HG03045 (cell line): ENCODE measurements around the gene ARHGEF7.

Experiments
- ATAC-seq: cut with Tn5 transposase; IDR thresholded peaks from one replicate; pipeline ENCODE4 v1.9.1; 2021; ENCODE audit warnings: mild to moderate bottlenecking, moderate library complexity; ENCODE audit not compliant: unreplicated experiment

ARHGEF7 gene

DNA sequence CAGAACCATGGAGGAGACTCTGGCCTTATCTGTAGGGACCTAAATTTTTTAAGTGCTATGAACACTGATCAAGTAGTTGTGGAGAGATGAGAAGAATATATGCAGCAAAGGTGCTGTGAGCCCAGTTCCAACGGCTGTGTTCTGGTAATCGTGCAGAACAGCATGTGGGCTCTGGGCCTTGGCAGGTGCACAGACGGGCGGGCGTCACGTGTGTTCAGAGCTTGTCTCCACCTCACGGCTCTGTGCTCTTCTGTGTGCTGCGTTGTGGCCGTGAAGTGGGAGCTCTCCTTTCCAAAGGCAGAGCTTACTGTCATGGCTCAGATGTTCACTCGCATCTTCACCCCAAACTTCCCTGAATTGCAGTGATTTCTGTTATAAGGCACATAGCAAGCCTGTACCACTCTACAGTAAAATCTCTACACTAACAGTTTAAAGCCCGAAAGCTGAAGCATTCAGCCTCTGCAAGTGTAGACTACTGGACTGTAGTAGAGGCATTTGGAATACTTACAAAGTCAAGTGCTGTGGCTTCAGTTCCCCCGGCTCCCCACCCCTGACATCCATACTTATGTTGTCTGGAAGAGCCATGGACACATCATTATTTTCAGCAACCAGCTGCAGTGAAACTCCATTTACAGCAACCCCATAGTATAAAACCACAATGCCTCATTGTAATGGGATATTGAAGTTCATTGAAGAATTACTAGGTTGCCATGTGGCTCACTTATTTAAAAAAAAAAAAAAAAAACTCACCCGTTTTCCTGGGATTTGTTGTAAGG lies 177.8 kb downstream of the ARHGEF7 start:
- no peak for ATAC-seq

GRCh38 chr13:111295886-111296285 lies 180.8 kb downstream of the ARHGEF7 start:
- ATAC-seq: no peak

GRCh38 chr13:111296417-111296816 lies 181.3 kb downstream of the ARHGEF7 start:
- ATAC-seq: no peak

DNA sequence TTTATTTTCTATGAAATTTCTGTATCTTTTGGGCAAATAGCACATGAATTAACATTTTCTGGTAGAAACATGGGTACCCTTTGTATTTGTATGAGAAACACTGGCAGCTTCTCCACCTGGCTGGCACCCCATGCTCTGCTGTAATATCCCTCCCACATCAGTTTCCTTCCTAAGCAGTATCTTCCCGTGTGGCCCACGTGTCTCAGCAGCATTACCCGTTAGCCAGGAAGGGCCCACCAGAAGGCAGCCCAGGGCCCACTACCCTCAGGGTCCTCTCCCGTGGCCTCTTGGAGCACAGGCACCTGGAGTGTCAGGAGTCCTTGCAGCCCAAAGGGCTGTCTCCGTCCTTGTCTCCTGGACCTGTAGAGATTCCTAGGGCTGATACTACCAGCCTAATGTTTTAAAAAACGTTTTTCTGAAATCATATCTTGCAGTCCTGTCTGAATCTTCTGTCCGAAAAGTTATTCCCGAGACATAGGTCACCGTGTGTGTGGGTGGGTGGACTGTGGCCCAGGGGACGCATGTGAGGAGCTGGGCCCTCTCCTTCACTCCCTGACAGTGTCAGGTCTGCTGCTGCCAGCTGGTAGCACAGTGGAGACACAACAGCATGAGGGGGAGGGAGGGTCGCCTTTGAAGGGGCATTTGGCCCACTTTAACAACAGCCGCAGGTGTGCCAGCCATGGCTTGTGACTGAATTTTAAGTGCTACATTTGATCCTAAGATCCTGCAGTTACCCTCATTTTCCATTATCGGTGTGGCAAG lies 183.3 kb downstream of the ARHGEF7 start:
- ATAC-seq: no peak

DNA sequence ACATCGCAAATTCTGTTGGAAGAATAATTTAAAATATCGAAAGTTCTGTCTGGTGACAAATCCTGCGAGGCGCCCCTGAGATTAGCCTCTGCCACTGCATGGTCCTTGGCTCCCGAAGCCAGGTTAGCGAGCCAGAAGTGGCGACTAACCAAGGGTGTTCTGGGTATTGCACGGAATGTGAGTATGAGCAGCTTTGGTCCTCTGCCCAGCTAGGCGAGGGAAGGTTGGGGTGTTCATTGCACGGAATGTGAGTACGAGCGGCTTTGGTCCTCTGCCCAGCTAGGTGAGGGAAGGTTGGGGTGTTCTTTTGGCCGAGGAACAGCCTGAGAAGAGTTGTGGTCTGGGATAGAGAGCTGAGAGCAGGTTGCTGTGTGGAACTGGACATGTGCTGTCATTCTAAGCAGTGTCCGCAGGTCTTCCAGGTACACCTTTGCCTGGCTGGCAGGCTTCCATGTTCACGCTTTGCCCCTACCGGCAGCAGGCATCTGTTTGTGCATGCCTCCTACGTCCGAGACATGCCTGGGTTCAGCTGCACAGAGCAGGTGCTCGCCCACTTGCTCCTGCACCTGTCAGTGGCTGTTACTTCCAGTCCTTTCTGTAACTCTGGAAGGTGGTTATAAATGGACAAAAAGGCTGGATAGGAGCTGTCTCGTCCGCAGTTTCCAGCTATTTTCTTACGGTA lies 187.1 kb downstream of the ARHGEF7 start:
- ATAC-seq: no peak

DNA sequence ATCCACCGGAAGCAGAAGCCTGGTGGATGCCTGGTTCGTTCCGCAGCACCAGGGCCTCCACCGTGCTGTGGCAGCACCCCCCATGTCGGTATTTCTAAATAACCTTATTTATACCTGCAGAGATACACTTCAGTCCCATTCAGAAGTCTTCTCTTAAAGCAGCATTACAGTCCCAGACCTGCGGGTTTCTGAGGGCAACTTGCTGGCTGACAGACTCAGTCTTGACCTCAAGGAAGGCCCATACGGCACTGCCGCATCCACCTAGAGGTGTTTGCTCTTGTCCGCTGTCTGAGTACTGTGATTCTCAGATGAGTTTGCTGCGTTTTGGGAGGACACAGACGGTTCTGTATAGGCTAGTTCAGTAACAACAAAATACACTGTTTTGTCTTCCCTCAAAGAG lies 188.4 kb downstream of the ARHGEF7 start:
- ATAC-seq: peak; percentile 5

- ATAC-seq: peak; percentile 88
These were observed 189.0 kb downstream of the ARHGEF7 start for GRCh38 chr13:111304041-111304544.

- no peak for ATAC-seq
These were observed 189.6 kb downstream of the ARHGEF7 start for GRCh38 chr13:111304603-111305289.

DNA sequence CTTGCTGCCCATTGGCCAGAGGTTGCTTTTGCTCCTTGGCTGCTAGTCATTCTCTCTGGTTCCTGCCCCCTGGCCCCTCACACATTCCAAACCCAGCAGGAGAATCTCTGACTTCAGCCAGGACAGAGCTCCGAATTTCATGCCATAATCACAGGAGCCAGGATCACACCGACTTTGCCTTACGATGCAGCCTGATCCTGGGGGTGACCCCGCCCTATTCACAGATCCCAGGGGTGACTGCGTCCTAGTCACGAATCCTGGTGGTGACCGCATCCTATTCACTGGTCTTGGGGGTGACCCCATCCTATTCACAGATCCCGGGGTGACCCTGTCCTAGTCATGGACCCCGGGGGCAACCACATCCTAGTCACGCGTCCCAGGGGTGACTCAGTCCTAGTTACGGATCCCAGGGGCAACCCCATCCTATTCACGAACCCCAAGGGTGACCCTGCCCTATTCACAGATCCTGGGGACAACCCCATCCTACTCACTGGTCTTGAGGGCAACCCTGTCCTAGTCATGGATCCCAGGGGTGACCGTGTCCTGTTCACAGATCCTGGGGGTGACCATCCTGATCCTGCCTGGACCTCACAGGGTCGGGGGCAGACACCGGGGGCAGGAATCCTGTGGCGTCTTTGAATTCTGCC lies 198.0 kb downstream of the ARHGEF7 start:
- ATAC-seq: no peak

- no peak for ATAC-seq
These were observed 198.9 kb downstream of the ARHGEF7 start for GRCh38 chr13:111313911-111314425.

DNA sequence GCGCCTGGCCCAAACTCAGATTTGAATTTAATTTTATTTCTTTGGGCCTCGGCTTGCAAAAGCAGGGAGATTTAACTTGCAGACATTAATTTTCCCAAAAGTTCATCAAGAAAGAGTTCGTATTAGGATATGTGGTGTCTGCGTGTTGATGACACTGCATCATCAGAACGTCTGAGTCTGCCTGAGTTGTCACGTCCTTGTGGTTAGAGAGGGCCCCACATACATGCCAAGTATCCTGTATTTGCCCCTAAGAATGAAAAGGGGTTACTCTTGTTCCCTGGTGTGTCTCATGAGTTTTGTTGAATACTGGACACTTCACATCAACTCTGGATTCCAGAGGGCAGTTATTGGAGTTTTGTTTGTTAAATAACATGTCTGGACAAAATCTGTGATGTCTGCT lies 199.7 kb downstream of the ARHGEF7 start:
- ATAC-seq: no peak

DNA sequence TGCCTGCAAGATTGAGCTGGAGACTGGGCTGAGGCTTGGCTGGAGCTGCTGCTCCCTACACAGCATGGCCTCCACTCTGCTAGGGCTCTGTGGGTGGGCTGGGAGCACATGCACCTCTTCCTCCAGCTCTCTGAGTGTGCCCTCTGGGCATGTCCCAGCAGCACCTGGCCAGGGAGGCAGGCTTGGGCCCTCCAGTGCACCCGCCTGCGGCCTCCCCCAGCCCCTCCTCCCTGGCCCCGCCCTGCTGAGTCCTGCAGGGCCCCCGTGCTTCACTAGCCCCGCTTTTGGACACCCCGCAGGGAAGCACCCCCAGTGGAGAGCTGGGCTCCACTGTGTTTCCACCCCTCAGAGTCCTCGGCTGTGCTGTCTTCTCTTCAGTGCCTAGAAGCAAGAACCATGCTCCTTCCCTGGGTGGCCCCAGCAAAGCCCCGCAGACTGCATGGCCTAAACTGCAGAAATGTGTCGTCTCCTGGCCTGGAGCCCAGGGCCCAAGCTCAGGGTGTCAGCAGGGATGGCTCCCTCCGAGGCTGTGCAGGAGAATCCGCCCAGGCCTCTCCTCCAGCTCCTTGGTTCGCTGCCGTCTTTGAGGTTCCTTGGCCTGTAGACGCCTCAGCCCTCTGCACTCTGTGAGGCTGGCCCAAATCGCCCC lies 200.4 kb downstream of the ARHGEF7 start:
- no peak for ATAC-seq

GRCh38 chr13:111316161-111316730 lies 201.1 kb downstream of the ARHGEF7 start:
- no peak for ATAC-seq

- ATAC-seq: no peak
These were observed 202.0 kb downstream of the ARHGEF7 start for GRCh38 chr13:111317042-111317550.

DNA sequence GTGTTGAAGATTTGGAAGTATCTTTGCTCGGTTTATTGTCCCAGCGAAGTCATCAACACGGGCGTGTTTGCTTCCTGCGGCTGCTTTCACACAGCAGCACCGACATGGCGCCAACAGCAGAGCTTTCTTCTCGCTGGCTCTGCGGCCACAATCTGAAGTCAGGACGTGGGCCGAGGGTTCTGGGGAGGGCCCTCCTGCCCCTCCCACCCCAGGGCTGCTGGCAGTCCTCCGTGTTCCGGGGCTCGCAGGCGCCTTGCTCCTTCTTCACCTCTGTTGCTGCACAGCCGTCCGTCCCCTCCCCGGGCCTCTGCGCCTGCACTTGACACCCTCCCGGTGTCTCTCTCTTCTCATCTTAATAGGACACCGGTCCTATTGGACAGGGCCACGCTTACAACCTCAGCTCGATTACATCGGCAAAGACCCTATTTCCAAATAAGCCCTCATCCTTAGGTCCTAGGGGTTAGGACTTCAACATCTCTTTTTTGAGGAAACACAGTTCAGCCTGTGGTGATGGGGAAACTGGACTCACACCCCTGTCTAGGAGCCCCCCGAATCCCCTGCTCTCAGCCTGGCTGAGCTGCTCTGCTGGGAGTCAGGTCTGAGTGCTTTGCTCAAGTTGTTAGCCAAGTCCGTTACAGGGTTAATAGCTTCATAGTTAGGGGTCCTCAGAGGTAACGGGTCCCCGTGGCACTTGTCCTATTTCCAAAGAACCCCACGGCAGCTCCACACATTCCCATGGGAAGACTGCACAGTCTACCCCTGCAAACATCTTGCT lies 202.6 kb downstream of the ARHGEF7 start:
- ATAC-seq: no peak

DNA sequence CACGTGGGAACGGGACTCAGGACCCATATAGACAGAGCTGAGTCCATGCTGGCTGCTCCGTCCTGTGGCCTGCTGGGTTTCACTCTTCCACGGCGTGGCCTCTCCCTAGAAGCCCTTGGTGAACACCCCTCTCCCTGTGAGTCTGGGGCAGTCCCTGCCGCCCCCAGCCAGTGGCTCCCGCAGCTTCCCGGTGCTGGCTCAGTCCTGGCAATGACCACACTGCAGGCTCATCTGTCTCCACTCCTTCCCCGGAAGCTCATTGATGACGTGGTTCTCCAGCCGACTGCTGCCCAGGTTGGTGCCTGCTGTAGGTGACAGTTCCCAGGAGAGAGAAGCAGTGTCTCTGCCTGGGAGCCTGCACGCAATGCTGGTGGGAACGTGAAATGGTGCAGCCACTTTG lies 203.3 kb downstream of the ARHGEF7 start:
- no peak for ATAC-seq

DNA sequence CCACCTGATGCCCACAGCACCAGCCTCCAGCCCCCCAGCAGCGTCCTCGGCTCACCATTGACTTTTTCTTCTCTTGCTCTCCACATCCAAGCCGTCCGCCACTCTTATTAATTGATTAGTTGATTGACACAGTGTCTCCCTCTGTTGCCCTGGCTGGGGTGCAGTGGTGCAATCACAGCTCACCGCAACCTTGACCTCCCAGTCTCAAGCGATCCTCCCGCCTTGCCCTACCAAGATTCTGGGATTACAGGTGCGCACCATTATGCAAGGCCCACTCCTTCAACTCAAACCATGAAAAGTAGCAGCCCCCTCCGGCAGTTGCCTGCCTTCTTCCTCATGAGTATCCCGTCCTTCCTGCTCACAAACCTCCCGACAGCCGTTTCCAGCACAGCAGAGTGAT lies 204.4 kb downstream of the ARHGEF7 start:
- no peak for ATAC-seq
